Calu3 (cell line): ENCODE measurements around the gene HIVEP1. TPM values are rescaled to one million over a fixed set of nuclear protein-coding genes. Genes with fewer than 3 reads are reported as not detected.
A peak's percentile ranks its signal among the peaks of the same experiment; 100 is the strongest.

ENCODE experiments used
- BruUV-seq: library from RNA; stranded (reverse); fragments of 400-500 nt; replicated peaks from 2 replicates; lab custom pipeline; 2021; lab: Mats Ljungman, UMichigan
- CTCF ChIA-PET: fragments of 300-600 bp; sonication (Branson Sonifier 250); formaldehyde crosslinking; loops from one replicate; lab custom pipeline; 2022; ENCODE audit warnings: antibody characterized with exemption; lab: Charles Lee
- DNase-seq: peaks from one replicate; pipeline ENCODE4 v3.0.0; 2022
- H3K27ac Mint-ChIP-seq: one replicate; pipeline ENCODE4 v1.8.0; 2022; ENCODE audit warnings: mixed read lengths; ENCODE audit not compliant: unreplicated experiment
- H3K27me3 Mint-ChIP-seq: one replicate; pipeline ENCODE4 v1.8.0; 2022; ENCODE audit warnings: mixed read lengths; ENCODE audit not compliant: unreplicated experiment
- H3K36me3 Mint-ChIP-seq: one replicate; pipeline ENCODE4 v1.8.0; 2022; ENCODE audit warnings: mild to moderate bottlenecking, moderate library complexity, mixed read lengths; ENCODE audit not compliant: insufficient read depth, unreplicated experiment
- H3K4me1 Mint-ChIP-seq: one replicate; pipeline ENCODE4 v1.8.0; 2022; ENCODE audit warnings: mild to moderate bottlenecking, low read depth, mixed read lengths; ENCODE audit not compliant: unreplicated experiment
- H3K4me3 Mint-ChIP-seq: one replicate; pipeline ENCODE4 v1.8.0; 2022; ENCODE audit warnings: mild to moderate bottlenecking, low read depth, moderate library complexity, mixed read lengths; ENCODE audit not compliant: unreplicated experiment
- H3K9me3 Mint-ChIP-seq: one replicate; pipeline ENCODE4 v1.8.0; 2022; ENCODE audit warnings: low read depth, mixed read lengths; ENCODE audit not compliant: unreplicated experiment
- intact Hi-C: fragments of 100-400 bp; cut with micrococcal nuclease; formaldehyde crosslinking; loops from one replicate; pipeline ENCODE4 v1.10.0; 2022; ENCODE audit not compliant: unreplicated experiment
- total RNA-seq: library from RNA; stranded (reverse); gene quantifications from 2 replicates; pipeline ENCODE4 v1.2.3, GENCODE V29; 2022
- TF ChIP-seq, protein P1 (sequence below): fragments of 200-600 bp; IDR thresholded peaks from one replicate; pipeline ENCODE4 v1.8.0; 2022; ENCODE audit warnings: antibody characterized with exemption; ENCODE audit not compliant: unreplicated experiment

HIVEP1 gene
- total RNA-seq, 1 experiment from 2014 or later: 16.1 TPM

DNA sequence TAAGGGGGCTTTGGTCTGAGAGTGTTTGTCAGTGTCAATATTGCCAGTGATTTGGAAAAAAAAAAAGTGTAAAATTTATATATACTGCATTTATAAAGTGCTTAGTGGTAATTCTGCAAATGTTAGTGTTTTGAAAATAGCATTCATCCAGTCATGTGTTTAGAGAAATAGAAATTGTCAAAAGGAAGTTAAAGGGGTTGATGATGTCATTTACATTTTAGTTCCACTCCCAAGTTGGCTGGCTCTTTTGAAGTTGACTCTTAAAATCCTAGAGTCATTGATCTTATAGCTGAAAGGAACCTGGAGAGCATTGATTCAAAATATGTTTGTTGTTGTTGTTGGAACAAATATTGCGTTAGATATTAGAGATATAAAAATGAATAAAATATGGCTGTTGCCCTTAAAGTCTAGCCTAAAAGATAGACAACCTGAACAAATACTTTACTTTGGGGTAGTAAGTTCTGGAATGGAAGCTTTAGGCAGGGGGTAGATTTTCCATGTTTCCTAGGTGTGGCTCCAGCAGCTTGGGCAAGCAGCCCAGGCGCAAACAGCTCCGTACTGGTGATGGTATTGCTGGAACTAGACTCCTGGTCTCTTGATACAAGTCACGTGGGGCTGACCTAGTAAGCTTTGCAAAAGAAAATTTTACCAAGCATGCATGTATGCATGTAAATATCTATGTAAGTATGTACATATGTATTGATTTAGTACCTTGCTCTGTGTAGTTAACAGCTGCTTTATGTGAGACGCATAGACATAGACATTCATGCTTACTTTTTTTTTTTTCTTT, 46.3 kb downstream of the HIVEP1 start:
- no peak for DNase-seq
- H3K36me3 Mint-ChIP-seq: no peaks in the 10 kb centered on the region
- H3K4me3 Mint-ChIP-seq: no peak overlapping the region
- H3K27me3 Mint-ChIP-seq: no peaks in the 10 kb centered on the region
- H3K4me1 Mint-ChIP-seq: peaks cover 14% of the 10 kb centered on the region
- intact Hi-C loops: no loop called here
- CTCF ChIA-PET: no interaction called here
- no peaks in the 10 kb centered on the region for H3K9me3 Mint-ChIP-seq
- TF ChIP-seq, protein P1, sequence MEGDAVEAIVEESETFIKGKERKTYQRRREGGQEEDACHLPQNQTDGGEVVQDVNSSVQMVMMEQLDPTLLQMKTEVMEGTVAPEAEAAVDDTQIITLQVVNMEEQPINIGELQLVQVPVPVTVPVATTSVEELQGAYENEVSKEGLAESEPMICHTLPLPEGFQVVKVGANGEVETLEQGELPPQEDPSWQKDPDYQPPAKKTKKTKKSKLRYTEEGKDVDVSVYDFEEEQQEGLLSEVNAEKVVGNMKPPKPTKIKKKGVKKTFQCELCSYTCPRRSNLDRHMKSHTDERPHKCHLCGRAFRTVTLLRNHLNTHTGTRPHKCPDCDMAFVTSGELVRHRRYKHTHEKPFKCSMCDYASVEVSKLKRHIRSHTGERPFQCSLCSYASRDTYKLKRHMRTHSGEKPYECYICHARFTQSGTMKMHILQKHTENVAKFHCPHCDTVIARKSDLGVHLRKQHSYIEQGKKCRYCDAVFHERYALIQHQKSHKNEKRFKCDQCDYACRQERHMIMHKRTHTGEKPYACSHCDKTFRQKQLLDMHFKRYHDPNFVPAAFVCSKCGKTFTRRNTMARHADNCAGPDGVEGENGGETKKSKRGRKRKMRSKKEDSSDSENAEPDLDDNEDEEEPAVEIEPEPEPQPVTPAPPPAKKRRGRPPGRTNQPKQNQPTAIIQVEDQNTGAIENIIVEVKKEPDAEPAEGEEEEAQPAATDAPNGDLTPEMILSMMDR: no peak
- no peak overlapping the region for H3K27ac Mint-ChIP-seq
- BruUV-seq: no TSS peak

DNA sequence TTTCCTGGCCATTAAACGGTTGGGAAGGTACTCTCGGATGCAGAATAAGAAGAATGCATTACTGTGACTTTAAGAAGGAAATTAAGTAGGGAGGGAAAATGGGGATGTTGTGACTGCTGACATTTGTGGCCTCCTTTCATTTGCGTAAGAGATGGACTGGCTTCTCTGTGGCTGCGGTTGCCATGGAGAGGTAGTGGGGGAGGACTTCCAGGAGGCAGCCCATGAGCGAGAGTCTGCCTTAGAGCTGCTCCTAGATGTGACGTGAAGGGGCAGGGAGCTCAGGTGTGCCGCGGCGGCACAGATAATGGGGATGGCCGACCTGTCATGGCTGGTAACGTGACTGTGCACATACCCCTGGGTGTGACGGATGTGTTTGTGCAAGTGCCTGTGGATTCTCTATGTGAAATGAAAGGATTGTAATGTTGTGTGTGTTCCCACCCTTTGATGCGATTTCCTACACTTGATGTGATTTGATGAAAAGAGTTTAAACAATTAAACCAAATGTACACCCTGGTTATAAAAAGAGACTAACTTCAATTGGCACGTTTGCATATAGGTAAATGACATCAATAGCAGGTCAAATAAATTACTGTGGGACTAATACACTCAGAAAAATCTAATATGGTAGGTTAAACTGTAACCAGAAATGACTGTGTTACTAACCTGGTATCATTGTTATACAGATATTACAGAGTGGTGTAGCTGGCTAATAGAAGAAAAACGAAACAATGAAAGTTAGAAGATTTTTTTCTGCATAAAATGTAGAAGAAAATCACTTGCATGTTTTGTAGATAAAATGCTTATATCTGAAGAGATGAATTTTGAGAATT, 48.9 kb downstream of the HIVEP1 start:
- peak; percentile 66 for DNase-seq
- intact Hi-C loops: no loop called here
- H3K9me3 Mint-ChIP-seq: no peaks in the 10 kb centered on the region
- peak overlapping the region; percentile 83 for H3K27ac Mint-ChIP-seq
- CTCF ChIA-PET: no interaction called here
- peak overlapping the region; percentile 79 for H3K4me3 Mint-ChIP-seq
- peaks cover 31% of the 10 kb centered on the region for H3K4me1 Mint-ChIP-seq
- no TSS peak for BruUV-seq
- no peaks in the 10 kb centered on the region for H3K36me3 Mint-ChIP-seq
- TF ChIP-seq, protein P1: no peak
- H3K27me3 Mint-ChIP-seq: no peaks in the 10 kb centered on the region

DNA sequence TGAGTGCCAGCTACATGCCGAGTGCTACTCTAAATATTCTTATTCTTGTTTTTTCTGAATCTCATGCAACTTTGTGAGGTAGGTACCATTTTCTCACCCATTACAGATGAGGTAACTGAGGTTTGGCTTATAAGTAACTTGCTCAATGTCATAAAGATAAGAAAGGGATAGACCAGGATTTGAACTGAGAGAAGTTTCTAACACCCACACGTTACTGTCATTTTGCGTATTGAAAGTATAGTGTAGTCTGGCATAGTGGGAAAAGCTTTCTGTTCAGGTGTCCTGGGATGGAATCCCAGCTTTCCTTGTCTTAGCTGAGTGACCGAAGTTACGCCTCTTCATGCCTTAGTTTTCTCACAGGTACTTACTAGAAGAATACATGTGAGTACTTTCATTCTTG, 50.5 kb downstream of the HIVEP1 start:
- Mint-ChIP-seq H3K4me1 (peaks cover 34% of the 10 kb centered on the region), H3K4me3 (no peak overlapping the region), H3K27ac (no peak overlapping the region), H3K27me3 (no peaks in the 10 kb centered on the region), H3K36me3 (no peaks in the 10 kb centered on the region), H3K9me3 (no peaks in the 10 kb centered on the region)
- BruUV-seq: no TSS peak
- DNase-seq: no peak
- TF ChIP-seq, protein P1: no peak
- CTCF ChIA-PET: no interaction called here
- intact Hi-C loops: no loop called here

DNA sequence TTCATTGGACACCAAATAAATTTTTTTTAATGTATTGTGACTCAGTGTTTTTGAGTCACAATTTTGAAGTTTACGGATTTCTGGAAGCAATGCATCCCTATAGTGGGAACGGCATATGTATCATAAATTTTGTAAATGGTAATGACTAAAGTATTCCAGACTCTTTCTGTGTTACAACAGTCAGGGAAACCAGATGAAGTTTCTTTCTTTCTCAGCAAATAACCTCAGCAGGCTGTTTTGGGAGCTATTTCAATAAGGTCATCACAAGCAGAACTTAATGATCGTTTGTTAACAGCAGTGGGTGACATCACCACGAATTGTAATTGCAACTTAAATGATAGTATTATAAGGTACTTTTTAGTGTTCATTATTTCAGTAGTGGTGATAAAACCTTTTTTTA, 52.0 kb downstream of the HIVEP1 start:
- Mint-ChIP-seq H3K36me3 (no peaks in the 10 kb centered on the region), H3K9me3 (no peaks in the 10 kb centered on the region), H3K4me1 (peaks cover 42% of the 10 kb centered on the region), H3K27me3 (no peaks in the 10 kb centered on the region), H3K4me3 (no peak overlapping the region), H3K27ac (no peak overlapping the region)
- CTCF ChIA-PET: interaction anchor here (0.6 kb wide), 1 partner anchor 1053 kb away, joined by 3 read pairs; no protein-coding TSS in a partner anchor
- intact Hi-C loops: no loop called here
- TF ChIP-seq, protein P1: no peak
- BruUV-seq: no TSS peak
- DNase-seq: no peak
